Endothelial cell of hepatic sinusoid (primary cell): ENCODE measurements around the gene CDK14.
"Not testable (repeated sequence)": the region's sequence is repeated elsewhere in the genome, so short reads cannot be mapped to it uniquely, and the experiment has no call there.

Experiments used
- in situ Hi-C: cut with HindIII; loops from 2 replicates; pipeline ENCODE4 v1.10.0; 2017; ENCODE audit warnings: low sequenced_read_pairs

The CDK14 gene

GRCh38 chr7:90629297-90629918 lies 33.3 kb downstream of the CDK14 start:
- in situ Hi-C loops: no loop called here

DNA sequence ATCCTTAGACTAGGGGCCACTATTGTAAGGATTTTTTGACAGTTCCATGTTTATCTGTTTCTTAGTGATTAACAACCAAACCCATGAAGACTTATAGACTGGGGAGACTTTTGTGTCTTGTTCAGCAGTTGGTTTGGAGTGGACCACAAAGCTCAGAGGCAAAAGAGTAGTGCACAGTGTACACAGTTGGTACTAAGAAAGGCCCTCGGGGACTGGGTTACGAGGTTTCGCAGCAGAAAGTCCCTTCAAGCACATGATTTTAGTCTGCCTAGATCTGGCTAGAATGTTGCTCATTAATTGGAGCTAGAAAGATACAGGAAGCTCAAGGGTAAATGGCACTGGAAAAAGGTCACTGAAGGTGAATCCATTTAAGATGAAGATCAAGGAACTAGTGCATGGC lies 35.4 kb downstream of the CDK14 start:
- in situ Hi-C loops: no loop called here

- in situ Hi-C loops: not testable (repeated sequence)
These were observed 43.6 kb downstream of the CDK14 start for GRCh38 chr7:90639683-90640082.

DNA sequence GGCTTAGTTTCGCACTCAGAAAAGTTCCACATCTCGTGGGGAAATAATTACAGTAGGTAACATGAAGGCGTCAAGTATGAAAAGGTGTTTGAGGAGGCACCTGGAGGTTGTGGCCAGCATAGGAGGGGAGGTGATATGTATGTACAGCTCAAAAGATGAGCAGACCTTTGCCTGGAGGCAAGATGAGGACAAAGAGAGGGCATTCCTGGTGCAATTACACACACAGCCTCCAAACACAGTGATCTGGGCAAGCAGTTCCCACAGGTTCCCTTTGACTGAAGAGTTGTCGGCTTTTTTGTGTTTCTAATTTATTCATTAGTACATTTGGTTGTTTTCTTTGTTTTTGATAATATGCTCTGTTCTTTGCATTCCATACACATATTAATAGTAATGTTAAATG lies 46.9 kb downstream of the CDK14 start:
- in situ Hi-C loops: no loop called here

- in situ Hi-C loops: no loop called here
These were observed 49.7 kb downstream of the CDK14 start for GRCh38 chr7:90645784-90646183.

GRCh38 chr7:90648107-90648506 lies 52.0 kb downstream of the CDK14 start:
- in situ Hi-C loops: no loop called here

GRCh38 chr7:90648834-90649233 lies 52.7 kb downstream of the CDK14 start:
- in situ Hi-C loops: no loop called here

GRCh38 chr7:90654718-90655427 lies 58.8 kb downstream of the CDK14 start:
- in situ Hi-C loops: no loop called here

- in situ Hi-C loops: no loop called here
These were observed 59.4 kb downstream of the CDK14 start for GRCh38 chr7:90655566-90655965.

- in situ Hi-C loops: no loop called here
These were observed 61.4 kb downstream of the CDK14 start for GRCh38 chr7:90657481-90657880.

DNA sequence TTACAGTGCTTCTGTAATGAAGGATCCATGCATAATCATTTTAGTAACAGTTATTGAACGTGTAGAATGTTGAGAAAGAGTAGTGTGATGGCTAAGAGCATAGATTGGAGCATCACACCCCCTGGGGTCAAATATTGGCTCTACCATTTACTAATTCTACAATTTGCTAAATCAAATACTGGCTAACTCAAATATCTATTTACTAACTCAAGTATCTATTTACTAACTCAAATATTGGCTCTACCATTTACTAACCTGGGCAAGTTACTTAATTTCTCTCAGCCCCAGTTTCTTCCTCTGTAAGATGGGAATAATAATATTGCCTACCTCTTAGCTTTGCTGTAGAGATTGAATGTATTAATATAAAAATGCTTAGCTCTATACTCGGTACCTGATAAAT lies 64.0 kb downstream of the CDK14 start:
- in situ Hi-C loops: no loop called here

DNA sequence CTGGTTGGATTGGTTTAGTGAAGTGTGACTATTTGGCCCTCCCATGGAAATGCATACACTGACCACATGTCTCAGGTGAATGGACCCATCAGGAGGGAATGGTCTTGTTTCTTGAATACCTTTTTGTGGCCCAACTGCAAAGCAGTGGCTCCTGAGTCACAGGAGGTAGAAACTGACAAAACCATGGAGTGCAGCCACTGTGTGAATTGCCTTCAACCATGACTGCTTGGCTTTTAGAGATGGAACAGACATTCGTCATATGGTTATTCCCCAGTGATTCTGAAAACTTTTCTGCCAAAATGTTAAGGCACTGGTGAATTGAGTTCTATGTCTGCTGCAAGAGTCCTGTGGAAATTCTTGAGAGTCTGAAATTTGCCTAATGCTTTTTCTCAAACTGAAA lies 64.7 kb downstream of the CDK14 start:
- in situ Hi-C loops: no loop called here

DNA sequence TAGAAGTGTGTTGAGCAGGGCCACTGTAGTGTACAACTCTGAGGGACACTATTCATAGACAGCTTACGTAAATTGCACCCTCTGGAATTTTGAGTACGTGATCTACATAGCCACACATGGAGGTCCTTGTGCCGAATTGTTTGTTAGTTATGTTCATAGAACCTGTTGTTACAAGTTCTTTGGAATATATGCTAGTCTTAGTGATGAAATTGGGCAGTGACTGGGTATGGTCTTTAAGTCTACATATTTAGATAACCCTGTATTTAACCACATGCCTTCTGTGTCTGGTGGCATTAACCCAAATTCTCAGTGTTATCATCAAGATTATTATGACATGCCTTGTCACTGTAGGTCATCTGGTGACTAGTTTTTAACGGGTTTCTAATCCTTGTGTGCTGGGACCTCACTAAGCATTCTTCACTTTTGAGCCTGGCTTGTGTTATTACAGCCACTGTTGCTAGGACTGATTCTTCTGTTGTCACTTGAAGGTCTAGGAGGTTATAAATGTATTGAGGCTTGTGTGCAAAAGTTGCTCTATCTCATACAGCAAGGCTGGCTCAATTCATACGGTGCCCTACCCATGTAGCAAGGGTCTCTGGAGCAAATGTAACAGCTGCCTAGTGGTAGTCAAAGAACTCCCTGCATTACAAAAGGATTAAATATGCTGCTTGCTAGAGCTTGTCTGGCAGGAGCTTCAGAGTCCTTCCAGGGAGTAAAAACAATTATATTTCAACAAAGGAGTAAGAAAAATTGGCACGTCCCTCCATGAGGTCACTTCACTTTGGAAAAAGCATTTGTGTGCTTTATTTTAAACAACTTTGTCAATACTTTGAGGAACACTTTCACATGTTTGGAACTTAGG lies 65.4 kb downstream of the CDK14 start:
- in situ Hi-C loops: no loop called here

DNA sequence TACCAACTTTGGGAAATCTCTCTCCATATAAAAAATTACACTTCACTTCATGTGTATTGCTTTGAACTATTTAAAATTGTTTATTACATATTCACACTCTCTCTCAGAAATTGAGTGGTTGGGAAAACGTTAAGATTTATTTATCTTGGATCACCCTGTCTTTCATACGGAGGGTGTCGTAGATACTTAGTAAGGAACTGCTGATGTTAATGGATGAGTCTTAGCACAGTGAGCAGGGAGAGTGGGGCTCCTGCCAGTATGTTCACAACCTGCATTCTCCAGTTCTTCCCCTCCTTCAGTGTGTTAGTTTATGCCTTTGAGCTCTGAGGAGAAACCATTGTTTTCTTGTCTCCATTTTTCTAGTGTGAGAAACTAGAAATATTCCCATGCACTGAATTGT lies 67.1 kb downstream of the CDK14 start:
- in situ Hi-C loops: no loop called here

DNA sequence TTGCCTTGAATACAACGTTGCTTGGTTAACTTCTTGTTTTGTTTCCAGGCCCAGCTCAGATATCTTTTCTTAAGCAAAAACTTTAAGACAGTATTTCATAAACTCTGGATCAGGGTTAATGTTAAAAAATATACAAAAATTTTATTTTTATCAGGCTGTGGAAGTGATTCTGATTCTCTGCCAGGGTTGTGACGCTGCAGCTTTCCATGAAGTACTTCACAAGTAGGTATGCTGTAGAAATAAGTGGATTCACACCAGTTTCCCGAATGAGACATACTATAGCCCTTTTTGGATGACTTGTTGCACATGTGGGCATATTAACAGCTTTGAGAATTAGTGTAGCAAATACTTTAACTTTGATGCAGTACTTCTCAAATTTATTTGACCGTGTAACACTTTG lies 70.1 kb downstream of the CDK14 start:
- in situ Hi-C loops: no loop called here

GRCh38 chr7:90668992-90669391 lies 72.9 kb downstream of the CDK14 start:
- in situ Hi-C loops: no loop called here

- in situ Hi-C loops: no loop called here
These were observed 73.4 kb downstream of the CDK14 start for GRCh38 chr7:90669492-90669891.

DNA sequence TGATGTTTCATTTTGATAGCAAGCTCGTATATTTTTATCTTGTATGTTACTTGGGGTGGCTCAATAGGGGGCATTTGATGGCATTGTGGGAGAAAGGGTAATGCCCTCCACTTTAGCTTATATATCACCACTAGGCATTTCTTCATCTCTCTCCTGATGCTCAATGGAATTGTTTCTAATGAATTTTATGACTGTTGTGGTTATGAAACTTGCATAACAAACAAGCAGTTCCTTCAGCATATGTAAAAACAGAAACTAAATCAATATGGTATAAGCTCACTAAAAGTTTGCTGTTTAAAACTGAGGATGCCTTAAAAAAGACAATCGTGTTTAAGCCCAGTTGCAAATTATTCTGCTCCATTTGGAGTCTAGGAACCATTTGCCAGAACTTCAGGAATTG lies 75.5 kb downstream of the CDK14 start:
- in situ Hi-C loops: no loop called here

GRCh38 chr7:90672210-90672609 lies 76.1 kb downstream of the CDK14 start:
- in situ Hi-C loops: no loop called here

- in situ Hi-C loops: no loop called here
These were observed 78.5 kb downstream of the CDK14 start for GRCh38 chr7:90674625-90675024.

- in situ Hi-C loops: no loop called here
These were observed 79.9 kb downstream of the CDK14 start for GRCh38 chr7:90675982-90676381.
